NOMO-1 (cell line): ENCODE results near the gene AADACL2.
A peak's percentile ranks its signal among the peaks of the same experiment; 100 is the strongest.
"Not testable (repeated sequence)": the region's sequence is repeated elsewhere in the genome, so short reads cannot be mapped to it uniquely, and the experiment has no call there.

ENCODE experiments used
- DNase-seq, 2 experiments: peaks; one replicate each; lab custom pipeline; 2025; ENCODE audit not compliant: unreplicated experiment in 2 of 2; lab: John Stamatoyannopoulos, UW

The AADACL2 gene

DNA sequence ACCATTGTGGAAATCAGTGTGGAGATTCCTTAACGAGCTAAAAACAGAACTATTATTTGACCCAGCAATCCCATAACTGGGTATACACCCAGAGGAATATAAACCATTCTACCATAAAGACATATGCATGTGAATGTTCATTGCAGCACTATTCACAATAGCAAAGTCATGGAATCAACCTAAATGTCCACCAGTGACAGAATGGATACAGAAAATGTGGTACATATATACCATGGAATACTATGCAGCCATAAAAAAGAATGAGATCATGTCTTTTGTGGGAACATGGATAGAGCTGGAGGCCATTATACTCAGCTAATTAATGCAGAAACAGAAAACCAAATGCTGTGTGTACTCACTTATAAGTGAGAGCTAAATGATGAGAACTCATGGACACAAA lies 31.0 kb downstream of the AADACL2 start:
- not testable (repeated sequence) for DNase-seq

DNA sequence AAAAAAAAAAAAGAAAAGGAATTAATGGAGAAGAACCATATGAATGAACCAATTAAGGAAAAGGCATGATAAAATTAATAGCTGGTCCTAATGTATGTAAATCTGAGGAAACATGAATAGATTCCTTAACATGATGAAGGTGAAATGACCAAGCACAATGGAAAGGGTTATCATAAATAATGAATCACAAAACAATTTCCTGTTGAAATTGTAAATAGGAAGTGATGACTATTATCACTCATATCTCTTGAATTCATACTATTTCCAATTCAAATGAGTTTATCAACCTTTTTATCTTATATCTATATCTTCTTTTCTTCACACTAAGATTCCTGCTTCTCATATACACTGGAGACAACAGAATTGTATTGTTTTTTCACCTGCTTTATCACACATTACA lies 32.0 kb downstream of the AADACL2 start:
- no peak for DNase-seq

DNA sequence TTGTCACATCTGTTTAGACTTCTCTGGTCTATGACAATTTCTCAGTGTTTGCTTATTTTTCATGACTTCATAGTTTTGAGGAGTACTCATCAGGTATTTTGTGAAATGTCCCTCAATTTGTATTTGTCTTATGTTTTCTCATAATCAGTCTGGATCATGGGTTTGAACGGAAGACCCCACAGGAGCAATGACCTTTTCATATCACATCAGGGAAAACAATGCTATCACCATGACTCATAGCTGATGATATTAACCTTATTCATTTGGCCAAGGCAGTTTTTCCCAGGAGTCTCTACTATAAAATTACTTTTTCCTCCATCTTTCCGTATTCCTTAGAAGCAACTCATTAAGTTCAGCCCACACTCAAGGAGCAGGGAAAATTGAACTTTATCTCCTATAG lies 32.7 kb downstream of the AADACL2 start:
- no peak for DNase-seq

DNA sequence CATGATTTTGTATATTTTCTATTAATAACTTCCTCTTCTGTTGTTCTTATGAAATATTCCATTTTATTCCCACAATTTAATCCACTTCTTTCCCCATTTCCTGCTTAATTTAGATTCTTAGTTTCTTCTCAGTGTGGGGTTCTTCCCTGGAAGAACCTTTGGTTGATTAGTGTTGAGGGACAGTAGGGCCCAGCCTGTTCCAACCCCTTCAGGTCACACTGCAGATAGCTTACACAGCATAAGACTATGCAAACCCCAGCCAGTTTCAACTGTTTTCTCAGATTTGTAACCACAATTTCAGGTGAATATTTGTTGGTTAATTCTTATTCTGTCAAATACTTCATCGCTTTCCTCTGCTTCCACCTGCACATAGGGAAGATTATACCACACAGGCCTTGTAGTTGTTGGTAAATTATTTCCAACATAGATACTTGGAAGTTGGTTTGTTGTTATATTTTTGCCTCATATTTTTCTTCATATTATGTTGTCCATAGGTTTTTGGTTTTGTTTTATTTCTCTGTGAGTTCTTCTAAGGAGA lies 34.7 kb downstream of the AADACL2 start:
- no peak for DNase-seq

DNA sequence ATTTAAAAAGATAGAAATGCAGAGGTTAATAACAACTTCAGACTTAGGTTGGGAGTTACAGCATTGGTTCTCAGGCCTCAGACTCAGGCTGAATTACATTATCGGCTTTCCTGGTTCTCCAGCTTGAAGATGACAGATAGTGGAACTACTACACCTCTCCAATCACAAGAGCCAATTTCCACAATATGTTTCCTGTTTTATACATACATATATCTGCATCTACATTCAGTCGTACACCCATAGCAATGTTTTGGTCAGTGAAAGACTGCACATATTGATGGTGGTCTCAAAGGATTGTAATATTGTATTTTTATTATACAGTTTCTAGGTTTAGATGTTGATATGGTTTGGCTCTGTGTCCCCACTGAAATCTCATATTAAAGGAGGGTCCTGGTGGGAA lies 35.4 kb downstream of the AADACL2 start:
- DNase-seq: no peak

DNA sequence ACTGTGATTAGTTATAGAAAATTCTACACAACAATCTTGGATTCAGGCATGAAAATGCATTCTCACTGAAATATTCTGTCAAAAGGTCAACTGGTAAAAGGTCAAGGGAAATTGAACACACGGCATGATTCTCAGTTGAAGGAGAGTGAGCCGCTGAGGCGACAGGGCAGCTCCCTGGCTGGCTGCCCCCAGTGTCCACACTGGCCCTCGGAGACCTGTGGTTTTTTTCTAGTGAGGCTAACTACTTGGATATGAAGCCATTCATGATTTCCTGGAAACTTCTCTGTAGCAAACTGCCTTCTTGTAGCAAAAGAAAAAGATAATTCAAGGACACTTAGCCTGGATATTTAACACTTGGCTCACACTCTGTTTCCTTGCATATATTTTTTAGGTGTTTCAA lies 37.2 kb downstream of the AADACL2 start:
- DNase-seq: peak in 1 of 2 experiments; percentile 5

DNA sequence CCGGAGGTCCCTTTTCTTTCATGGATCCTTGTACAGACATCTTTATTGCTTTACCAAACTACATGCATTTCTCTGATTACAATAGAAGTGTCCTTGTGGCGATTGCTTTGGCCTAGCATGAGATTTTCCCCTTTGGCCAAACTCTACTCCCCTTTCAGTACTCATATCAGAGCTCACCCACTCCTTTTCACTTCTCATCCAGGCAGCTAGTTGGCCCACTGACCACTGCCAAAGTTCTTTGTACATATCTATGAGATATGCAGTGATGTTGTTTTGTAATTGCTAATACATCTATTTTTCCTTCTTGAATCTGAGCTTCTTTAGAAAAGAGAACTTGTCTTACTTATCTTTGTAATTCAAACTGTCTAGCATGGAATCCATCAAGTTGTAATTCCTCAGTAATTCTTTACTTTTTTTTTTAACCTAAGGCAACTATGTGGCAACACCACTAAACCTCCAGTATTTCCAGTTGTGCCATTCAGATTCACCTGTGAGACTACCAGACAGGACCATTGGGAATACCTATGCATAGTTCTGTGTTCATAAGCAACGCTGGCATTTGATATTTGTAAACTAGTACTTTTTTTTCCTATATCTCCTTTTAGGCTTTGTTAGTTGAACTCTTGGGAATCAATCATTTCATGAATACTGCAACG lies 39.2 kb downstream of the AADACL2 start:
- no peak for DNase-seq

DNA sequence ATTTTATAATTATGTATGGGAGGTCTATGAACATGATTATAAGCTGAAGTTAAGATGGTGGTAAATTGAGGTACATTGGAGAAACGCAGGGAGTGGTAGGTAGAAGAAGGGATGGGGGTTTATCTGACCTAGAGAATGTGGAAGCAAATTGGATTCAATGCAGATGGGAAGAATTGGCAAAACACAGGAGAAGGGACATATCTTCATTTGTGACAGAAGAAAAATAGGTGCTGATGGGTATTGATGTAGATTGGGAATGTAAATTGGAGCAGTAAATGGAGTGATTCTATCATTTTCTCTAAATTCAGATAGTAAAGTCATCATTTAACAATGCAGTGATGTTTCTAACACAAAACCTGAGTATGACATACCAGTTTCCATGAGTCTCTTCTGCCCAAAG lies 40.5 kb downstream of the AADACL2 start:
- DNase-seq: no peak

DNA sequence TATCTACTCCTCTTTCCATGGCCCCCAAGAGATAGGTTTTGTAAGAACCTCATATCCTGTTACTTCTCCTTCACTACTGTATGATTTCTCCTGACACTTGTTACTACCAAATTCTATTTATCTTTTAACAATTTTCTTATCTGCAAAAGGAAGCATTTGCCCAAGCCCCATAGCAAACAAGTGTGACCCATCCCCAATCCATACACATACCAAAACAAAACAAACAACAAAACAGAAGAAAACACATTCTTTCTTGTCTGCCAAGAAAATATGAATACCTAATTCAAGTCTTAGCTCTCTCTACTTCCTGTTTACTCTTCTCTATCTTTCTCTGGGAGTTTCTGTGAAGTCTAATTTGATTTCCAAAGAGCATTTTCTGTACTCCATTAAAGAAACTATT lies 41.2 kb downstream of the AADACL2 start:
- peak in 1 of 2 experiments; percentile 24 for DNase-seq

DNA sequence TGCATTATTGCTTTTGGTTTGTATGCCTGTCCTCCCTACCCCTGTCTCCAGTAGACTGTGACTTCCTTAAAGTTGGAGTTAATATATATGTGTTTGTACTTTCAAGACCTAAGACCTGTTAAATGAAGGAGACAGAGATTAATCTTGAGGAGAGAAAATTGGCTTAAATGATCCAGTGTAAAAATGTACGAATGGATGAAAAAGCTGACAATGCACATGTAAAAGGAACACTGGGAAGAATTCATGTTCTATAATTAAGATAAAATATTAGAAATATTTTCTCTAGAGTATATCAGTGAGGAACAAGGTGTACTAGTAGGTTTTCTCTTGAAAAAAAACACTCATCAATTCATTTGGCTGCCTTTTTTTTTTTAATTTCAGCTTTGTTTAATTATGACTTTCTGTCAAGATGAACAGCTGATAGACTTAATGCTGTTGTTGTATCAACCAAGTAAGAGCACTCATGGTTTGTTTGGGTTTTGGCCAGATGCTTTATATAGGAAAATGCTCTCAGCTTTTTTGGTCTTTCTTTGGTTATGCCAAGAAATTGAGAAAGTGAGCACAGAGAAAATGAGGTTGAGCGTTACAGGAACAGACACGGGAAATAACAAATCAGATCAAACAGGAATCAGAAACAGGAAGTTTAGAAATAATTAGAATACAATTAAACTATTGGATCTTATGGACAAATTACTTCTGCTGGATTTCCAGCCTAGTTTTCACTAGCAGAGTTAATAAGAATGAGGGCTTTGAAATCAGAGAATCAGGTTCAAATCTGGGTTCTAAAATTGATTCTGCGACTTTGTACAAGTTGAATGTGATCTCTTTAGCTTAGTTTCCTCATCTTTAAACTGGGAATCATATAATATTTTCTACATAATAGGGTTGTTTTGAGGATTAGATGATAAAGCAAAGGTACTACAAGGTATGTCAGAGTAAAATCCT lies 41.9 kb downstream of the AADACL2 start:
- peak; percentile 10 to 56 for DNase-seq

DNA sequence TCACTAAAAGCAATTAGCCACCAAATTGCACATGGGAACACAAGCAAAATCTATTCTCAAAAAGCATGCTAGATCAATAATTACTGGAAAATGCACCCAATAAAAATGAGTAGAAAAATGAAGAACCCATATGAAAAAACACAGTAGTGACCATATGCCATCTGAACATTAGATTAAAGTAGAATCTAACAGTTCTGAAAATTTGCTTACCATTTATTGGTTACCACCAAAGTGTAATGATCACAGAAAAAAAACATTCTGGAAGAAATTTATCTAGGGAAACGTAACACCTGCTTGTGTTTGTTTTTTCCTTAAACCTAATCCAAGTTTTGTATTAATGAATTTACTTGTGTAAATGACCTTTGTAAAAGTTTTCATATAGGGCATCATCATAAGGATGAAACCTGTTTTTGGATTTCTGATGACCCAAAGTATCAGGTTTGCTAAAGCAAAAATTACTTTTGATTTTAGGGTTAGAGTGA lies 42.6 kb downstream of the AADACL2 start:
- DNase-seq: no peak

DNA sequence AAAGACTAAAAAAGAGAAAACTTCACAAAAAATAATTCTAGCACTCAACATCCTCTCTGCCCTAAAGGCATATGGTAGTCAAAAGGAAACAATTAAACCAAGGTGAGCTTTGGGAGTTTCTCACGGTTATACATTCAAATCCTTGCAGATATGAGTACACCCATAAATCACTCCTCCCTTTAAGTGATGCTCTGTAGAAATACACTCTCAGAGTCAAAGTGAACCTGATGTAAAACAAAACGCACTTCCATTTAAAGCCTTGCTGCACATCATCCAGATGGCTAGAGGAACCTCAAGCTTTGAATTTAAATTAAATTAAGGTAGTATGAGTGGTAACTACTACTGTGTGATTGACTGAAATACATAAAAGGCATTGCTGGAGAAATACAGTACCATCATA lies 44.2 kb downstream of the AADACL2 start:
- no peak for DNase-seq

DNA sequence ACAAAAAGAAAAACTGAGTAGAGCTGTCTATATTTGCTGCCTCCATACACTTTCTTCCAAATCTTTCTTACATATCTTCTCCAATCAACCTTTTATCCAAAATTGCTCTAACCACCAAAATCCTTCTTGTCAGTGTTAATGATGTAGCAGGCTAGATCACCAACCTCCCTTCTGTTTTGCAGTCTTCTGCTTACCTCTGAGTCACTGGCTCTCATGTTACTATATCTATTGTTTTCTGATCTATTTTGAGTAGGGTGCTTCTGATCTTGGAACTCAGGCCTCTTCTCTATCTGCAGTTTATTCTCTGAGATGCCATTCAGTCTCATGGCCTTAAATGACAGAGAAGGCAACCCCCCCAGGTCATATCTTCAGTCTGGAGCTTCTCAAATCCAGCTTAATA lies 53.9 kb downstream of the AADACL2 start:
- no peak for DNase-seq

DNA sequence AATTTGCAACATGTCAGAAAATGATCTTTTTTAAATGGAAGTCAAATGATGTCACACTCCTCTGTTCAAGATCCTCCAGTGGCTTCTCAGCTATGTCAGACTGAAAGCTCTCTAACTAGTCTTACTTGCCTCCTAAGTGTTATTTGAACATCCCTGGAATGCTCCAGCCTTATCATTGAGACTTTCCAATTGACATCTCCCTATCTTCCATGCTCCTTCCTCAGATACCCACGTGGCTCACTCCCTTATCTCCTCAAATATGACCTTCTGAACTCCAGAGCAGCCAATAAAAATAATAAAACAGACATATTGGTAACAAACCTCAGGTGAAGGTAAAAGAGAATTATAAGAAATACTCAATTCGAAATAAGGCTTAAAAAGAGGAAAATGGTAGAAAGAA lies 54.7 kb downstream of the AADACL2 start:
- no peak for DNase-seq

DNA sequence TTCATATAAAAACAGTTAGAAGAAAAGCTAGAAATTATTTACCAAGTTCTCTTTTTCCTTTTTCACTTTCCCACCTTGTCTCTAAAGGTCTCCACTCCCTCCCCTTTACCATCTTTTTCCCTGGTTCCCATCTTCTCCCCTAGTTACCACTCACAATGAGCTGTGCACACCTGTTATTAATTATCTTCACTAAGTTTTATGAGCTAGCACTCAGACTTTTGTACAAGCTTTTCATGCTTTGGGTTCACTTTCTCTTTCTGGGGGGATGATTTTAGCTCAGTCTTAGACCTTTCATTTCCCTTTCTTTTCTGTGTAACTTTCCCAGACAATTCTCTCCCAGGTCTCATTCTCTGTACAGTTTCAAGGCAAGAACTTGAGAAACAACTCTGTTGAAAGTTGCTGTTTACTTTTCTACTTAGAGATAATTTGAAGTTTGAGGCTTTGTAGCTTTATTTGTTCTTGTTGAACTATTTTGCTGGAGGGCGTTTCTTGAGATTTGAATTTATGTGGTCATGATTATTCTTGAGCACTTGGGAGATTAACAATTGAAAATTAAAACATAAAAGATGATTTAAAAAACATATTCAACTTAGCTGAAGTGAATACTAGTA lies 56.2 kb downstream of the AADACL2 start:
- no peak for DNase-seq

DNA sequence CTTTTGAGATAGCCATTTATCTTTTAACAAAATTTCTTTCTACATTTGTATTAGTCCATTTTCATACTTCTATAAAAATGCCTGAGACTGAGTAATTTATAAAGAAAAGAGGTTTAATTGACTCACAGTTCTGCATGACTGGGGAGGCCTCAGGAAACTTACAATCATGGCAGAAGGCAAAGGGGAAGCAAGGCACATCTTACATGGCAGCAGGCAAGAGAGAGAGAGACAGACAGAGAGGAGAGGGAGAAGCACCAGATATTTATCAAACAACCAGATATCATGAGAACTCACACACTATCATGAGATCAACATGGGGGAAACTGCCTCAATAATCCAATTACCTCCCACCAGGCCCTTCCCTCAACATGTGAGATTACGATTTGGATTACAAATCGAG lies 57.0 kb downstream of the AADACL2 start:
- DNase-seq: not testable (repeated sequence)

DNA sequence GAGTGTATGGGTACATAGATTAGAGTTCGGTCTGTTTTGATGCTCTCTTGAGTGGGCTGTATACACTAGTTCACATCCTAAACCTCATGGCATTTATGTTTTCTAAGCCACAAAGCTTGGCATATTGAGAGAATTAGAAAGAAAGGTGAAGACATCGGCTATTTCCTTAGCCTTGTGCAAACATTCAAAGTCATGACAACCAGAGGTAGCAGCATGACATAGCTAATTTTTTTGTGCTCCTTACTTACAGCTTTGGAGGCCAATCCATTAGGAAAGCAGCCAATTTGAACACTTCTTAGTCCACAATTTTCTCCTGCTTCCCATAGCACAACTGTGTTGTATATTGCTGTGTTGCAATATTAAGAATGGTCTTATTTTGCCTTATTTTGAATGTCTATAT lies 58.7 kb downstream of the AADACL2 start:
- DNase-seq: no peak

DNA sequence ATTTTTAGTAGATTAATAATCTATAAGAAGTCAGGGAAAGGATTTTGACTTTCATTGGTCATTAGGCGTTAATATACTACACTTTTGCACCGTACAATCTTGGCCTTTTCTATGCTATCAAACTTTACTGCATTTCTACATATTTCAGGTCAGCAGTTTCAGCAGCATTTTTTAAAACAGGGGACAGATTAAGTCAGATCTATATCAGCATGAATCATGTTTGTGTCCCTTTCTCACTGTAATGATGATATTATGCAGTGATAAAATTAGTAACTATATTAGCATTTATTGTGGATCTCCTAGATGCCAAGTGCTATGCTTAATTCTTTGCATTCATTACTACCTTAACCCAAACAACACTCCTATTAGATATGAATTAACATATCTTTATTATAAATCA lies 59.9 kb downstream of the AADACL2 start:
- no peak for DNase-seq

DNA sequence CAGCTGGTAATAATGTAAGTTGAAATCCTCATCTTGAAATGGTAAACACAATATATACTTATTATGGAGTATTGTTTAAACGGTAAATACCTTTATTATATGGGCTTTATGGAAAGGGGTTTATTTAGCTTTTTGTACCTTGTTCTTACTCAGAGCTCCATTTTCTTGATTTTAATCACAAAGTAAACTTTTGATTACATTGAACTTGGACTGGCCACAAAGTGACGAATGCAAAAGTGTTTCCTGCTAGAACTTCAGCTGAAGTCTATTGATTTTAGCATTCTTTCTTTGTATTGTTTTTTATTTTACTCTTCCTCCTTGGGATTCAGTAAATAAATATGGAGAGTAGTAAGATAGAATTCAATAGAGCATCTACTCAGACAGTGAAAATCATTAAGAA lies 60.4 kb downstream of the AADACL2 start:
- no peak for DNase-seq

DNA sequence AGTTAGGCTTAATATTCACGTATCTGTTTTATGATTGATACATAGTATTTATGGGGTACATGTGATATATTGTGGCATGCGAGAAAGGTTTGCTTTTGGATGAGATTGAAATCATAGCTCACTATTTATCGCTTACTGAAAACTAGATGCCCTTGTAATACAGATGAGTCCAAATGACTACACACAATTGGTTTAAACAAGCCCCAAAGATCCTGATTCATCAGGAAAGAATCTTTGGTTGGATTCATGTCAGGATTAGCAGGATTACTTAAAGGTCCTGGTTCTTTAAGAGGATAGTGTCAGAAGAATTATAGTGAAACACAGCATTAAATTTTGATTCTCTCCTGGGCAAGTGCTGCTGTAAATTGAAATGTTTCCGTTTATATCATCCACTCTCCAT lies 61.5 kb downstream of the AADACL2 start:
- no peak for DNase-seq

DNA sequence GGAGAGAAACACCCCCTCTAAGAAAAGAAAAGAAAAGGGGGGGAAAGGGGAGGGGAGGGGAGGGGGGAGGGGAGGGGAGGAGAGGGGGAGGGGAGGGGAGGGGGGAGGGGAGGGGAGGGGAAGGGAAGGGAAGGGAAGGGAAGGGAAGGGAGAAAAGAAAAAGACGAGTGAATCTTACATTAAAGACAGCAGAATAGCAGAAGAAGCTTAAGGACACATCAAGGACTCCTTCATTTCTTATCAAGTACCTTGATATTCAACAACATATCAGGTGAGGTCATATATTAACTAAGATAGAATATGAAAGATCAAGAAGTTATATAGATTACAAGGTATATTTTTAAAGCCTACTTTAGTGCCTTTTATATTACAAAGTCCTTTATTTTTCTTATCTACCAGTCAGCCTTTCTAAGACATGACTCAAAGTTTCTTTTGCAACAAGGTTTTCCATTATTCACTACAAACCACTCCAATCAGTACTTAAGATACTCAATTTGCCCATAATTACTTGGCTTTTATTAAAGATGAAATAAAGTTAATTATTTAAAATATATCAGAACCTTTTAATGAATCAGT lies 62.5 kb downstream of the AADACL2 start:
- no peak for DNase-seq
